NCI-H1092 treated with DMSO at 0.1 percent for 48 hours (cell line): ENCODE results near the gene DDX54.
A peak's percentile ranks its signal among the peaks of the same experiment; 100 is the strongest.

ENCODE experiments used
- DNase-seq: peaks from one replicate; lab custom pipeline; 2025; lab: John Stamatoyannopoulos, UW

Gene DDX54

GRCh38 chr12:113185180-113186032 lies at the start of gene DDX54, which contains the start of gene RITA1:
Gene DDX54, minus strand, starts transcription at chr12:113185478. Its CDS starts 27 bp downstream, at chr12:113185451.
Gene RITA1, plus strand, starts transcription at chr12:113185721. Its CDS starts 1,026 bp downstream, at chr12:113186747.
- peak; percentile 81 for DNase-seq

- no peak for DNase-seq
These were observed 49.2 kb upstream of the DDX54 start for GRCh38 chr12:113234483-113234882.

GRCh38 chr12:113233967-113234366 lies 48.7 kb upstream of the DDX54 start:
- DNase-seq = no peak

- DNase-seq = peak; percentile 90
These were observed 47.7 kb upstream of the DDX54 start for GRCh38 chr12:113232840-113233585.

GRCh38 chr12:113232089-113232839 lies 47.0 kb upstream of the DDX54 start:
- DNase-seq = no peak

GRCh38 chr12:113231235-113232088 lies 46.2 kb upstream of the DDX54 start:
- no peak for DNase-seq

- no peak for DNase-seq
These were observed 45.3 kb upstream of the DDX54 start for GRCh38 chr12:113230315-113231234.

GRCh38 chr12:113228394-113229028 lies 43.2 kb upstream of the DDX54 start:
- DNase-seq = no peak

- no peak for DNase-seq
These were observed 42.6 kb upstream of the DDX54 start for GRCh38 chr12:113227686-113228391.

GRCh38 chr12:113226696-113227568 lies 41.7 kb upstream of the DDX54 start:
- DNase-seq = no peak

- DNase-seq = no peak
These were observed 39.7 kb upstream of the DDX54 start for GRCh38 chr12:113224955-113225354.

- DNase-seq = peak; percentile 78
These were observed 37.7 kb upstream of the DDX54 start for GRCh38 chr12:113222730-113223531.

GRCh38 chr12:113221997-113222729 lies 36.9 kb upstream of the DDX54 start:
- DNase-seq = peak; percentile 33

- DNase-seq = peak; percentile 100
These were observed 36.1 kb upstream of the DDX54 start, which contains the start of gene TPCN1 for GRCh38 chr12:113221181-113221996. Gene TPCN1, plus strand, starts transcription at chr12:113221464. Its CDS starts 5,389 bp downstream, at chr12:113226853.

- no peak for DNase-seq
These were observed 35.4 kb upstream of the DDX54 start for GRCh38 chr12:113220593-113221180.
